NOMO-1 treated with DMSO at 0.1 percent for 48 hours (cell line): ENCODE measurements around the gene LINC00237.

Source experiments
- DNase-seq: peaks from one replicate; lab custom pipeline; 2025; ENCODE audit not compliant: unreplicated experiment; lab: John Stamatoyannopoulos, UW

The LINC00237 gene

GRCh38 chr20:21125849-21126580 is 19.9 kb upstream of the LINC00237 start, which contains the start of gene KIZ:
KIZ (plus strand) TSS chr20:21126082; CDS start chr20:21126116, 34 bp downstream.
- DNase-seq, result peak; percentile 87

- DNase-seq, result no peak
Observed at GRCh38 chr20:21125072-21125848, 19.1 kb upstream of the LINC00237 start.

DNA sequence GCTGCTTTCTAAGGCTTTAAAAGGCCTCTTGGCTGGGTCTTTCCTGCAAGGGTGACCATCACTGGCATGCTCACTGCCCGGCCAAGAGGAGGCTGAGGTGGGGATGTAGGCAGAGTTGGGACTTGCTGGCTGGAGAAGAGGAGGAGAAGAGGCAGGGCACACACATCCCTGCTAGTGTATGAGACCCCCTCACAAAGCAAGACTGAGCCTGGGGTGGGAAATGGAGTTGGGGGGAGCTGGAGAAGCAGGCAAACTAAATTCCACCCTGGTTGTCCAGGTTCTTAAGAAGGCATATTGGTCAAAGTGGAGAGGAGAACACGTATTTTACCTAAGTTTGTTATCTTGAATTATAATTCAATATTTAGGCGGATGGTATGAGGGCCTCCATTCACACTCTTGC is 18.0 kb upstream of the LINC00237 start:
- DNase-seq, result no peak

DNA sequence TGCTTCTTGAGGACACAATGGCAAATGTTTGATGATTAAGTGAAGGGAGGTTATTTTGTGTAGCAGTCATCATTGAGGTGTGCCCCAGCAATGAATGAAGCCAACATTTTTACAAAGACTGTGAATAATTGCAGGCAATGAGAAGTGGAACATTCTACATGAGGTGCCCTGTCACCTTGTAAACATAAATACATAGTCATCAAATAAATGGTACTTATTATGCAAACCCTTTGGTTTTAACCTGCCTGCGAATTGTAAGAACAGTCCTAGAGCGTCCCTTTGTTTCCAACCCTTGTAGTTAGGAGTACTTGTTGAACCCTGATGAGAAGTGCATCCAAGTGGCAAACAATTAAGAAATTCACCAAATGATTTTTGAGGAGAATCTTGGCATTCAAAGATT is 12.6 kb upstream of the LINC00237 start:
- DNase-seq, result no peak

- no peak for DNase-seq
Observed at GRCh38 chr20:21118138-21118537, 12.0 kb upstream of the LINC00237 start.

DNA sequence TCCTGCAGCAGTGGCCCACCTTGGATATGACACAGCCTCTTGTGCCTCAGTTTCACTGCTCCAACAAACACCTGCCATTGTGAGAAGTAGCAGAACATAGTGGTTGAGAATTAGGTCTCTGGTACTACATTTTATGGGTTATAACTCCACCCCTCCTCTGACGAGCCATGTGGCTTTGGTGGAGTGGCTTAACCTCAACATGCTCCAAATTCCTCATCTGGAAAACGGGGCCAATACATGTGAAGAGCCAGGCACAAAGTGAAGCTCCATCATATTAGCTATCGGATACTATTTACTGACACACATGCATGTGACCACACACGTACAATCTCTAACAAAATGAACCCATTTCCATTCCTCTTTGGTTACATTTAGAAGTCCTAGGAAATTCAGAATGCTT is 11.4 kb upstream of the LINC00237 start:
- DNase-seq, result no peak

DNA sequence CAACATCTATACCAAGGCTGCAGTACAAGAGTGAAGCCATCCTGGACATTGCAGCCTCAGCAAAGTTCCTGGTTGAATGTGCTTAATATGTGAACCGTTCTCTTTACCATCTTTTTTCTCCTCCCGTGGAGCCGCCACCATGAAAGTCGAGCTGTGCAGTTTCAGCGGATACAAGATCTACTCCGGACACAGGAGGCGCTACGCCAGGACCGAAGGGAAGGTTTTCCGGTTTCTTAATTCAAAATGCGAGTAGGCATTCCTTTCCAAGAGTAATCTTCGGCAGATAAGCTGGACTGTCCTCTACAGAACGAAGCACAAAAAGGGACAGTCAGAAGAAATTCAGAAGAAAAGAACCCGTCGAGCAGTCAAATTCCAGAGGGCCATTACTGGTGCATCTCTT is 8.4 kb upstream of the LINC00237 start:
- DNase-seq, result no peak

DNA sequence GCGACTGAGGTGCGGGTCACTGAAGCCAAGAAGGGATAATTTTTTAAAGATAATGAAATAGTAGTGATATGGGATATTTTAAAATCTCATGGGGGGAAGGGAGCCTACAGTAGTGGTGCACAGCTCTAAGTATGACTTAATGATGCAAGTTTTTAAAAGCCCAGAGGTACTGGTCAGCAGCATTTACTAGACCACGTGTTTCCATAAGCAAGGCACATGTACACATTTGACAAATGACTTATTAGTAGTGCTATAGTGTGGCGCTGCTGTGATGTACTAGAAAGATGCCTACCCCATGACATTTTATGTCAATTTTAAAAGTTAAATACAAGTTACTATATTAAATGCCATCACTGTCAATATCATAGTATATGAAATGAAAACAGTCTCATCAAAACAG is 7.5 kb upstream of the LINC00237 start:
- DNase-seq, result no peak

- no peak for DNase-seq
Observed at GRCh38 chr20:21111416-21111815, 5.3 kb upstream of the LINC00237 start.

GRCh38 chr20:21110811-21111210 is 4.7 kb upstream of the LINC00237 start:
- no peak for DNase-seq

GRCh38 chr20:21109144-21109543 is 3.0 kb upstream of the LINC00237 start:
- DNase-seq, result no peak

GRCh38 chr20:21105429-21106170 is 558 bp downstream of the LINC00237 start:
- DNase-seq, result no peak

- no peak for DNase-seq
Observed at GRCh38 chr20:21104921-21105320, 1.2 kb downstream of the LINC00237 start.

DNA sequence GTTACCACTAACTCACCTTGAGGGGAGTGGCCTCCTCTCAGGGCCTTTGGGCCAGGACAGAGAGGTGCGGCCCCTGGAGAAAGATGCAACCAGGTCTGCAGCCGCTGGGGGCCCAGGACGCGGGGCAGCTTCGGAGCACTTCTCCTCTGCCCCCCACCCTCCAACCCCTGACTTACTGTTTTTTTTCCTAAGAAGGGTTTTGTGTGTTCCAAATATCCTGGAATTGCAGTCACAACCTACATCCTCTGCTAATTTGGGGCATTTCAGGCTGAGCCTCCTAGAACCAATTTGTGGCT is 1.7 kb downstream of the LINC00237 start:
- DNase-seq, result no peak

DNA sequence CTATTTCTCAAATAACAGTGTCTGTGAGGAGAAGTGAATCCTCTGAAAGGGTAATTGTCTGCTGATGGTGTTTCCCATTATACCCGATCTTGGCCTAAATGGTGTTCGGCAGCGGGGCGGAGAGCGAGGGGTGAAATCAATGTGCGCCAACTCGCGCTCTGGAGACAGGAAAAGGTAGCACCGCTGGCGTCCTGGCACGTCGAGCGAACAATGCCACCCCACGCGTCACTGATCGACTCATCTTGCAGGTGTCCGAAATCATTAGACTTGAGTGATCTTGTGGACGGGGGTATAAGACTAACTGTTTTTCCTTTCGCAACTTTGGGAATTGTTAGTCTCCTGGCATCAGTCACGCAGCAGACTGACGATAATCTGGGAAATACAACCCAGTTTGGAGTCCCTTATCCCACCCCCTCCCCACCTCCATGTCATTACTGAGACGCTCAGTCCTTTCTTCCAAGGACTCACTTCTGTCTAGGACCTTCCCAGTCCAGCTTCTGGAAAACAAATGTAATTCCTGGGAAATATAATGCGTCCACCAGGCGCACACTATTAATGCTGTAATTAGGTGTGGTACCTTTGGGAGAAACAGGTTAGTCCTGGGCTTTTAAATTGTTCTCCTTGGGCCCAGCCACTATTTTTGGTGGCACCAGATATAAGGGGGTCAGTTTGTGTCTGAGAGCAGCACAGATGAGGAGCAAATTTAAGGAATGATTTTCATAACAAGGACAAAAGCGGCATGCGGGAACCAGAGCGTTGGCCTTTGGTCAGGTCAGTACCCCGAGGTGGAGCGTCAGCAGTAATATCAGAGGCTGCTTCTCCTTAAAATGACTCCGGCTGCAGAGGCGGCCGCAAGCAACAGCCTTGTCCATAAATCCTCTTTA is 2.3 kb downstream of the LINC00237 start:
- no peak for DNase-seq

DNA sequence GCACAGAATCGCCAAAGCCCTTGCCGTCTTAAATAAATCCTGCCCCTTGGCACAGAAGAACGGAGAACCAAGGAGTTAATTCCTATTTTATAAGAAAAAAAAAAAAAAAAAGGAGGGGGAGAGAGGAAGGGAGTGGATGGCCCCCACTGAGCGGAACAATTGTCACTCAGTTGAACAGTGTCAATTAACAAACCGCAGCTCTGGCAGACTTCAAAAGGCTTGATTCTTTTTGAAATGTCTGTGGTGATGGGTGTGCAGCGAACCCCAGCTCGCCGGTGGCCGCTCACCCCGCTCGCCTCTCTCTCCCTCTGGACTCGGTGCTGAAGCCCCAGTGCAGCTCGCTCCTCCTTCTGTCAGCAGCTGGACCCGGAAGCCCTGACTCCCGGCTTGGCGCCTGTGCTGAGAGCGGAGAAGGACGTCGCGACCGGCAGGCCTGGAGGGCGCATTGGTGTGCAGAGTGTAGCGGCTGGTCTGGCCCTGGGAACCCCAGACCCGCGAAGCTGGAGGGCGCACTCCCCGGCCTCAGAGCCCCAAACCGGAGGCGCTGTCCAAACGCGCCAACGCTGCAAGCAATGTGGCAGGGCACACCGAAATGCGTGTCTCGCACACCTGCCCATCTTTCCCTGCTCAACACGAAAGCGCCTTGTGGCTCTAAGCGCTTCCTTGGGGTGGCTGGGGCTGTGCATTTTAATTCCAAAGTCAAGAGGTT is 3.4 kb downstream of the LINC00237 start:
- peak; percentile 44 for DNase-seq

DNA sequence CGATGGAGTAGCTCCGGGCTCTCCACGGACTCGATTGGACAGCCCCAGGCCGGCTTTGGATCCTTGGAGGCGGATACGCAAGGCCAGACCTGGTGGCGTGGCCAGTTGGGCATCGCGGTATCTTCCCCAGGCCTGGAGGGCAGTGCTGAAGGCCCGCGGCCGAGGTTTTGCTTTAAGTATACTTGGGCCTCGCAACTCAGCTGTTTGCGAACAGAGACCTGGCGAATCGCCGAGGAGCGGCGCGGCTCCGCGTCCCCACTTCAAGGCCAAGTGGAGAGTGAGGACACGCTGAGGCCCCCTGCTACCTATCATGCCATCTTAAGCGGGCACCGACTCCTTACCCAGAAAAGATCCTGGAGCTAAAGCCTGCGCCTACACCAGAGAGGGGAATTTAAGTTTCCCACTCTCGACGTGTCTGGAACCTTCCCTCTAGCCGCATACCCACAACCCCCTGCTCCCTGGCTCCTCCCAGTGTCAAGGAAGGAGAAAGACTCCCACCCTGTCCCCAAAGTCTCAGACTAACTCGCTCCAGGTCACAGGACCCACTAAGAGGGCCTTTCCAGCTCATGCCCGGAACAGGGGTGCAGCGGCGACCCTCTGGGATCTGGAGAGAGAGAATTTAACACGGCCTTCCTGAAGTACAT is 4.1 kb downstream of the LINC00237 start:
- DNase-seq, result peak; percentile 58

DNA sequence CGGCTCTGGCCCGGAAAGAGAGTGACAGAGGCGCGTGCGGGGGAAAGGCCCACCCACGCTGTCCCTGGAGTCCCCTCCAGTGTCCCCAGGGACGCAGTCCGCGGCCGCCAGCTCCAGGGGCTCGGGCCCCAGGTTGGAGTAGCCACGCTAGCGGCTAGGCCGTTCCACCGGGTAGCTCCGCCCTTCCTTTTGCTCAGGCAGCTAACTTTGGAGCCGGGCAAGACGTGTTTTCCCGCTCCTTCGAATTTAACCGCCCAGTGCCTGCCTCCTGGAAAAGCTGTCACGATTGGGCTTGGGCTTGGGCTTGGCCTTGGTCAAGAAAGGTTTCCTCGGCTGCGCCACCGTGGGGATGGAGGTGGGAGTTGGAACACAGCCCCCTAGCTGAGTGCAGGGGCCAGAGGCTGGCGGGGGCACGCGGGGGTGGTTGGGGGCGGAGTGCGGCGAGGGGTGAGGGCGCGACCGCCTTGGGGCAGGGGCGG is 4.7 kb downstream of the LINC00237 start:
- DNase-seq, result peak; percentile 19

DNA sequence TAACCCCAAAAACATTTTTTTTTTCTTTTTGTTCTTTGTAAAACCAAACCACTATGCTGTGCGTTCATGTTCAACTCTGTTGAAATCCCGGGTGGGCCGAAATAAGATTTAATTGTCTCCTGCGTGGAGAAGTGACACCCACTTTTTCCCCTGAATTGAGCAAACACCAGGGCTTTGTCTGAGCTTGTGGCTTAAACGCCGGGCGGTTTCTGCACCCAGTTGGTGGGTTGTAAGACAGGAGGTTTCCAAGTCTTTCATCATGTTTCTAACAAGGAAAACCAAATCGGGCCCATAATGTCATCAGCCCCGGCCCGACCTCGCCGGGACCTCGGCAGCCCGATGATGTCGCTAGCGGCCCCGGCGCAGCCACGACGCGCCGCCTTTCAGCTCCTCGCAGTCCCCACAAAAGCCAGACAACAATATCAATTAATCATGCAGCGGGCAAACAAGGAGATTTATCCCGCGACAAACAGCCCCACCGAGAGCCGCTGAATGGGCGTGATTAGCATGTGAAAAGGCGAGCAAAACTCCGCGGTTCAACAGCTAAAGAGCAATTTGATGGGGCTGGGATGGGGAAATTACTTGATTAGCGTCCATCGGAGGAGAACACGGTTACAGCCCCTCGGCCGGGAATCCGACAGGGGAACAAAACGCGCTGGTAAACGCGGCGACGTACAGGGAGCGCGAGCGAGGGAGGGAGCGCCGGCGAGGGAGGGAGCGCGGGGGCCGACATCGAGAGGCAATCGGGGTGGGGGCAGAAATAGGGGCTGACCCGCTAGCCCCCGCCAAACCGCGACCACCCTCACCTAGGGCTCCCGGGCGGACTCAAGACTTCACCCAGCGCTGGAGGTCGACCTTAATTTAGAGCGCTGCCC is 5.3 kb downstream of the LINC00237 start:
- DNase-seq, result peak; percentile 91
